H1 (cell line): ENCODE measurements around the gene ADAM12. TPM values are rescaled to one million over a fixed set of nuclear protein-coding genes. Genes with fewer than 3 reads are reported as not detected.

Source experiments
- CTCF ChIA-PET: fragments of 300-600 bp; sonication (Branson Sonifier 250); formaldehyde crosslinking; loops from one replicate; lab custom pipeline; 2021; ENCODE audit not compliant: partially characterized antibody; lab: Charles Lee
- POLR2A ChIA-PET: fragments of 300-600 bp; sonication (Branson Sonifier 250); formaldehyde crosslinking; loops from one replicate; lab custom pipeline; 2021; ENCODE audit warnings: inconsistent platforms; ENCODE audit not compliant: partially characterized antibody; lab: Charles Lee
- DNase-seq, 2 experiments: peaks; one replicate each; pipeline versions ENCODE4 v3.0.0 to v3.0.0-alpha.2; 2010 to 2022; ENCODE audit warnings: low spot score in 2 of 2, low read depth in 1 of 2, mixed read lengths in 1 of 2
- FAIRE-seq: peaks from 2 replicates; lab custom pipeline; 2011; peaks lifted over from hg19 to GRCh38; lab: Jason Lieb, UNC
- H2AFZ ChIP-seq: 2 replicates; pipeline ENCODE4 v1.8.1; 2012; ENCODE audit warnings: low read length, inconsistent platforms
- H2AK5ac ChIP-seq: 2 replicates; pipeline ENCODE4 v1.6.1; 2013; ENCODE audit warnings: low read depth, low read length
- H2BK120ac ChIP-seq: replicated peaks from 2 replicates; pipeline ENCODE3; 2013; ENCODE audit warnings: low read depth, low read length, inconsistent platforms
- H2BK12ac ChIP-seq: 2 replicates; pipeline ENCODE4 v1.6.1; 2013; ENCODE audit warnings: low read depth, low read length
- H2BK15ac ChIP-seq: 2 replicates; pipeline ENCODE4 v1.6.1; 2013; ENCODE audit warnings: low read length
- H2BK20ac ChIP-seq: 2 replicates; pipeline ENCODE4 v1.6.1; 2013; ENCODE audit warnings: low read length
- H2BK5ac ChIP-seq: 2 replicates; pipeline ENCODE4 v1.6.1; 2013; ENCODE audit warnings: low read depth, low read length
- H3K14ac ChIP-seq: 2 replicates; pipeline ENCODE4 v1.6.1; 2013; ENCODE audit warnings: inconsistent platforms; ENCODE audit not compliant: insufficient read length
- H3K18ac ChIP-seq: 2 replicates; pipeline ENCODE4 v1.6.1; 2013; ENCODE audit warnings: low read length; ENCODE audit errors: extremely low read depth
- H3K23ac ChIP-seq: 2 replicates; pipeline ENCODE4 v1.6.1; 2013; ENCODE audit warnings: inconsistent platforms; ENCODE audit not compliant: insufficient read length
- H3K23me2 ChIP-seq: 2 replicates; pipeline ENCODE4 v1.6.1; 2013; ENCODE audit warnings: low read depth, low read length
- H3K27ac ChIP-seq: 2 replicates; pipeline ENCODE4 v1.6.1; 2011; ENCODE audit warnings: low read depth, low read length, inconsistent platforms
- H3K27me3 ChIP-seq, 4 experiments: replicated peaks in 1 of 4; 1 replicate in 1 of 4; 2 replicates in 3 of 4; pipeline versions ENCODE4 v1.6.1 to v1.8.1; 2011 to 2013; ENCODE audit warnings: low read length in 3 of 4, mild to moderate bottlenecking in 3 of 4, inconsistent platforms in 2 of 4, mixed read lengths in 2 of 4, moderate library complexity in 1 of 4; ENCODE audit not compliant: control insufficient read depth in 3 of 4, insufficient read depth in 3 of 4; ENCODE audit errors: extremely low read depth in 1 of 4
- H3K36me3 ChIP-seq, 4 experiments: 2 replicates each; pipeline versions ENCODE4 v1.6.1 to v1.8.1; 2011 to 2013; ENCODE audit warnings: mild to moderate bottlenecking in 4 of 4, low read length in 3 of 4, moderate library complexity in 2 of 4, control low read depth in 1 of 4, inconsistent platforms in 1 of 4; ENCODE audit not compliant: insufficient read depth in 4 of 4, control insufficient read depth in 2 of 4
- H3K4ac ChIP-seq: replicated peaks from 2 replicates; pipeline ENCODE3; 2013; ENCODE audit warnings: low read length, low read depth, mixed read lengths, inconsistent platforms; ENCODE audit not compliant: insufficient read length
- H3K4me1 ChIP-seq, 4 experiments: replicated peaks in 1 of 4; 1 replicate in 1 of 4; 2 replicates in 3 of 4; pipeline versions ENCODE4 v1.6.1 to v1.8.1; 2011 to 2013; ENCODE audit warnings: low read length in 3 of 4, inconsistent platforms in 2 of 4, mixed read lengths in 1 of 4; ENCODE audit not compliant: insufficient read depth in 4 of 4, control insufficient read depth in 3 of 4
- H3K4me2 ChIP-seq, 2 experiments: 2 replicates each; pipeline versions ENCODE4 v1.6.1 to v1.8.1; 2011 to 2013; ENCODE audit warnings: low read depth in 2 of 2, low read length in 2 of 2, control low read depth in 1 of 2, inconsistent platforms in 1 of 2, mild to moderate bottlenecking in 1 of 2; ENCODE audit not compliant: insufficient read depth in 1 of 2
- H3K4me3 ChIP-seq, 4 experiments: fragments of 200-600, 300-600 bp in 1 of 4; sonication (generic), shearing (Covaris generic), sonication (Bioruptor Twin) in 1 of 4; 2 replicates each; pipeline versions ENCODE4 v1.5.1 to v1.8.1; 2011 to 2016; ENCODE audit warnings: low read length in 4 of 4, low read depth in 3 of 4, control low read depth in 2 of 4, inconsistent platforms in 2 of 4, mild to moderate bottlenecking in 2 of 4, mixed read lengths in 1 of 4, moderate library complexity in 1 of 4; ENCODE audit not compliant: insufficient read depth in 2 of 4; ENCODE audit errors: extremely low read depth in 1 of 4
- H3K56ac ChIP-seq: replicated peaks from 2 replicates; pipeline ENCODE3; 2013; ENCODE audit warnings: low read depth, mild to moderate bottlenecking, mixed read lengths, low read length, inconsistent platforms; ENCODE audit not compliant: insufficient read length
- H3K79me1 ChIP-seq: 2 replicates; pipeline ENCODE4 v1.6.1; 2013; ENCODE audit warnings: low read depth, low read length, control low read depth
- H3K79me2 ChIP-seq, 2 experiments: 2 replicates each; pipeline versions ENCODE4 v1.6.1 to v1.8.1; 2012 to 2013; ENCODE audit warnings: low read length in 2 of 2, mild to moderate bottlenecking in 2 of 2, inconsistent platforms in 1 of 2; ENCODE audit not compliant: insufficient read depth in 2 of 2, control insufficient read depth in 1 of 2
- H3K9ac ChIP-seq, 4 experiments: replicated peaks in 1 of 4; 1 replicate in 1 of 4; 2 replicates in 3 of 4; pipeline versions ENCODE4 v1.6.1 to v1.8.1; 2011 to 2013; ENCODE audit warnings: low read depth in 3 of 4, low read length in 3 of 4, control low read depth in 2 of 4, mild to moderate bottlenecking in 2 of 4, moderate library complexity in 2 of 4, inconsistent platforms in 1 of 4; ENCODE audit errors: extremely low read depth in 1 of 4
- H3K9me3 ChIP-seq, 2 experiments: 2 replicates each; pipeline versions ENCODE4 v1.6.1 to v1.8.1; 2012 to 2013; ENCODE audit warnings: mild to moderate bottlenecking in 2 of 2, moderate library complexity in 2 of 2, control low read depth in 1 of 2, inconsistent platforms in 1 of 2, low read depth in 1 of 2, low read length in 1 of 2, mixed read lengths in 1 of 2; ENCODE audit not compliant: insufficient read depth in 2 of 2
- H4K20me1 ChIP-seq, 2 experiments: replicated peaks in 1 of 2; 2 replicates each; pipeline versions ENCODE3 to v1.8.1; 2011 to 2013; ENCODE audit warnings: inconsistent platforms in 2 of 2, low read length in 2 of 2, mild to moderate bottlenecking in 1 of 2; ENCODE audit not compliant: insufficient read depth in 2 of 2, control insufficient read depth in 1 of 2
- H4K5ac ChIP-seq: 2 replicates; pipeline ENCODE4 v1.6.1; 2013; ENCODE audit warnings: low read length, low read depth, mixed read lengths, inconsistent platforms; ENCODE audit not compliant: insufficient read length
- H4K8ac ChIP-seq: 2 replicates; pipeline ENCODE4 v1.8.0; 2013; ENCODE audit warnings: mild to moderate bottlenecking, moderate library complexity, low read length, inconsistent platforms; ENCODE audit not compliant: insufficient read depth; ENCODE audit errors: extremely low read depth
- H4K91ac ChIP-seq: replicated peaks from 2 replicates; pipeline ENCODE3; 2013; ENCODE audit warnings: low read length, mixed read lengths, inconsistent platforms; ENCODE audit not compliant: insufficient read length
- EP300 ChIP-seq, 2 experiments: IDR thresholded peaks; 1 replicate in 1 of 2; 2 replicates in 1 of 2; pipeline ENCODE4 v1.6.1; 2011 to 2012; ENCODE audit warnings: low read depth in 2 of 2, low read length in 2 of 2, mild to moderate bottlenecking in 2 of 2, borderline replicate concordance in 1 of 2, inconsistent platforms in 1 of 2, moderate library complexity in 1 of 2
- KDM1A ChIP-seq: fragments of 200-600, 300-600 bp; sonication (generic); IDR thresholded peaks from 2 replicates; pipeline ENCODE4 v1.7.1; 2016; ENCODE audit warnings: mild to moderate bottlenecking, low read length, borderline replicate concordance
- KDM4A ChIP-seq: IDR thresholded peaks from one replicate; pipeline ENCODE4 v1.7.1; 2012; ENCODE audit warnings: low read depth, mild to moderate bottlenecking, moderate library complexity, low read length, inconsistent platforms; ENCODE audit not compliant: severe bottlenecking
- RBBP5 ChIP-seq: IDR thresholded peaks from 2 replicates; pipeline ENCODE4 v1.7.1; 2012; ENCODE audit warnings: low read depth, mild to moderate bottlenecking, inconsistent platforms, low read length, moderate library complexity, borderline replicate concordance
- SIN3A ChIP-seq, 2 experiments: IDR thresholded peaks in 1 of 2; conservative IDR thresholded peaks in 1 of 2; 2 replicates each; pipeline ENCODE4 v1.6.1; 2011 to 2012; ENCODE audit warnings: low read length in 2 of 2, improper control_type of control experiment in 1 of 2, low read depth in 1 of 2, mild to moderate bottlenecking in 1 of 2
- SRF ChIP-seq: IDR thresholded peaks from 2 replicates; pipeline ENCODE4 v1.6.1; 2011; ENCODE audit warnings: mild to moderate bottlenecking, low read depth, low read length, moderate library complexity
- SUZ12 ChIP-seq: fragments of 200-600 bp; sonication (generic); IDR thresholded peaks from 2 replicates; pipeline ENCODE4 v1.6.1; 2012; ENCODE audit warnings: mild to moderate bottlenecking, inconsistent platforms, low read length, moderate library complexity, mixed read lengths
- TAF1 ChIP-seq: IDR thresholded peaks from 2 replicates; pipeline ENCODE4 v1.6.1; 2011; ENCODE audit warnings: mild to moderate bottlenecking, low read depth, low read length
- TEAD4 ChIP-seq: IDR thresholded peaks from 2 replicates; pipeline ENCODE4 v1.6.1; 2012; ENCODE audit warnings: low read depth, low read length, inconsistent platforms, mixed read lengths
- WGBS, 2 experiments: shearing (Covaris generic) in 1 of 2; methylation state at CpG; one replicate each; pipeline versions ENCODE4 v1.1.6 to v1.1.7; 2013 to 2015; ENCODE audit warnings: low lambda C conversion rate in 2 of 2, mixed read lengths in 2 of 2, inconsistent platforms in 1 of 2, low coverage in 1 of 2, missing lambda C conversion rate in 1 of 2; ENCODE audit not compliant: insufficient replicate concordance in 2 of 2, insufficient coverage in 1 of 2, insufficient read length in 1 of 2; ENCODE audit errors: extremely low coverage in 1 of 2, missing lambda C conversion rate in 1 of 2; 5-methylcytosine and 5-hydroxymethylcytosine counted together
- polyA plus RNA-seq, 7 experiments: library from polyadenylated mRNA; depleted of rRNA in 3 of 7; stranded (reverse) in 5 of 7; unstranded in 2 of 7; fragments of >200 nt in 5 of 7; fragments of 200-250 nt in 2 of 7; gene quantifications; 1 replicate in 5 of 7; 2 replicates in 1 of 7; 4 replicates in 1 of 7; pipeline versions ENCODE4 v1.2.1 to v1.2.3, GENCODE V29; 2011 to 2013; ENCODE audit warnings: missing spikeins in 2 of 7, mixed read lengths in 2 of 7
- total RNA-seq: library from RNA; stranded (reverse); fragmentation: NEBNext Ultra II Directional; extraction: Animal tissue kit (Norgen Biotek cat#: 25700); gene quantifications from 2 replicates; pipeline ENCODE4 v1.2.1, GENCODE V29; 2021
- TF ChIP-seq, protein P1 (sequence below): IDR thresholded peaks from 2 replicates; pipeline ENCODE4 v1.6.1; 2011; ENCODE audit warnings: low read length, improper control_type of control experiment

The ADAM12 gene
- total and polyA plus RNA-seq, 2 of the 8 experiments (the other 6 are each of a cell fraction or from before 2014, with no cell fraction given), result 0.07 to 0.17 TPM

DNA sequence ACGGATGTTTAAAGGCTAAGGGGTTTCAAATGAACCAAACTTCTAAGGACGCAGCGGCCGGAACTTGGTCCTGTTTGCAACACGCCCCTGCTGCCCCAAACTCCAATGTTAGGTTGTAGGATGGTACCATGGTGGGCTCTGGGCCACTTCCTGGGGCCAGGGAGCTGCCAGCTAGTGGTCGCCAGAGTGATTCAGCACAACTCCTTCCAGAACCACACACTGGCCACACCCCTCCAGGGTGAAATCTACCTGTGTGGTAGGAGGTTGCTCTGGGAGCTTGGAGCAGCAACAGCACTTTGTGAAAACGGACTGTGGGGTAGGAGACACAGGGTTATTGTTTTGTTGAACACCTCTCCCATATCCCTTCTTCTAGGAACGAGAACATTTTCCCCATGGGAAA is 330.8 kb downstream of the ADAM12 start:
- CTCF ChIA-PET, result interaction anchor here (0.8 to 1.1 kb wide), 2 partner anchors 13 to 32 kb away, joined by 3 read pairs; no protein-coding TSS in a partner anchor
- no peak overlapping the region for H2BK20ac ChIP-seq
- H3K79me2 ChIP-seq, result no peaks in the 10 kb centered on the region
- no peak for TF ChIP-seq KDM4A
- TF ChIP-seq TEAD4, result no peak
- TF ChIP-seq SUZ12, result no peak
- no peak for TF ChIP-seq KDM1A
- no peak for TF ChIP-seq SRF
- TF ChIP-seq RBBP5, result no peak
- no peak for TF ChIP-seq TAF1
- TF ChIP-seq EP300 (IDR thresholded peaks at IDR 0.05; ENCODE audit: borderline replicate concordance in 1 of 2, low read depth in 2 of 2, low read length in 2 of 2), result no peak
- TF ChIP-seq SIN3A (conservative IDR thresholded peaks at IDR 0.05 in 1 of 2, IDR thresholded peaks at IDR 0.05 in 1 of 2; ENCODE audit: low read depth in 1 of 2, low read length in 2 of 2), result no peak
- TF ChIP-seq, protein P1, sequence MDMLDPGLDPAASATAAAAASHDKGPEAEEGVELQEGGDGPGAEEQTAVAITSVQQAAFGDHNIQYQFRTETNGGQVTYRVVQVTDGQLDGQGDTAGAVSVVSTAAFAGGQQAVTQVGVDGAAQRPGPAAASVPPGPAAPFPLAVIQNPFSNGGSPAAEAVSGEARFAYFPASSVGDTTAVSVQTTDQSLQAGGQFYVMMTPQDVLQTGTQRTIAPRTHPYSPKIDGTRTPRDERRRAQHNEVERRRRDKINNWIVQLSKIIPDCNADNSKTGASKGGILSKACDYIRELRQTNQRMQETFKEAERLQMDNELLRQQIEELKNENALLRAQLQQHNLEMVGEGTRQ, result no peak
- H2AK5ac ChIP-seq, result no peak overlapping the region
- H2BK120ac ChIP-seq, result no peak overlapping the region
- 88% methylated on average over 8 of the region's 8 CpGs; no CpG with 5 or more reads in 1 of the 2 experiments for WGBS, 2 experiments
- no peak overlapping the region for H3K23ac ChIP-seq
- FAIRE-seq (no peak), DNase-seq (peak in 1 of 2 experiments; percentile 40)
- no peak overlapping the region for H3K4ac ChIP-seq
- H3K23me2 ChIP-seq, result no peaks in the 10 kb centered on the region
- no peaks in the 10 kb centered on the region for H3K79me1 ChIP-seq
- POLR2A ChIA-PET, result no interaction called here
- H2BK12ac ChIP-seq, result no peak overlapping the region
- no peak overlapping the region for H3K18ac ChIP-seq
- no peak overlapping the region; the same call in 1 of the 2 replicates for H2AFZ ChIP-seq
- no peaks in the 10 kb centered on the region for H4K20me1 ChIP-seq
- H3K4me3 ChIP-seq, result no peak overlapping the region
- peaks cover 0 to 2% (median 0%) of the 10 kb centered on the region in 4 experiments; a peak in 2 of 7 replicates for H3K4me1 ChIP-seq
- H2BK15ac ChIP-seq, result no peak overlapping the region
- no peak overlapping the region for H3K56ac ChIP-seq
- no peak overlapping the region for H3K14ac ChIP-seq
- H4K5ac ChIP-seq, result no peak overlapping the region
- H3K4me2 ChIP-seq, result no peak overlapping the region
- H3K9me3 ChIP-seq, result no peaks in the 10 kb centered on the region
- H3K27me3 ChIP-seq, result no peaks in the 10 kb centered on the region
- H3K9ac ChIP-seq, result no peak overlapping the region
- no peak overlapping the region for H4K8ac ChIP-seq
- no peak overlapping the region for H4K91ac ChIP-seq
- H3K36me3 ChIP-seq, result no peaks in the 10 kb centered on the region
- no peak overlapping the region for H2BK5ac ChIP-seq
- H3K27ac ChIP-seq, result no peak overlapping the region
